ENCODE results near the gene SNX32.

The SNX32 gene

GRCh38 chr11:65869643-65870306 is 36.0 kb downstream of the SNX32 start:
- DNase-seq = no peak

DNA sequence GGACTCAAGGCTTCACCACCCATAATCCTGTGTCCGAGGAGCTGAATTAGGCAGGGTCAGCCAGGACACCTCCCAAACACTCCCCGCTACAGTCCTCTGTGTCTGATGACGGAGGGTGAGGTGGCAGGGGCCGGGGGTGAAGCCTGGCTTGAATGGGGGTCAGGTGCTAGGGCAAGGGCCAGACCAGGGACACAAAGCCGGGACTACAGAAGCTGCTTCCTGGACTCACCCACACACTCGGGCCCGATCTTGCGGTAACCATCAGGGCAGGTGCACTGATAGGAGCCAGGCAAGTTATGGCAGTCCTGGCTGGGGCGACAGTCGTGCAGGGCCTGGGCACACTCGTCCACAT is 36.5 kb downstream of the SNX32 start:
- DNase-seq = no peak

DNA sequence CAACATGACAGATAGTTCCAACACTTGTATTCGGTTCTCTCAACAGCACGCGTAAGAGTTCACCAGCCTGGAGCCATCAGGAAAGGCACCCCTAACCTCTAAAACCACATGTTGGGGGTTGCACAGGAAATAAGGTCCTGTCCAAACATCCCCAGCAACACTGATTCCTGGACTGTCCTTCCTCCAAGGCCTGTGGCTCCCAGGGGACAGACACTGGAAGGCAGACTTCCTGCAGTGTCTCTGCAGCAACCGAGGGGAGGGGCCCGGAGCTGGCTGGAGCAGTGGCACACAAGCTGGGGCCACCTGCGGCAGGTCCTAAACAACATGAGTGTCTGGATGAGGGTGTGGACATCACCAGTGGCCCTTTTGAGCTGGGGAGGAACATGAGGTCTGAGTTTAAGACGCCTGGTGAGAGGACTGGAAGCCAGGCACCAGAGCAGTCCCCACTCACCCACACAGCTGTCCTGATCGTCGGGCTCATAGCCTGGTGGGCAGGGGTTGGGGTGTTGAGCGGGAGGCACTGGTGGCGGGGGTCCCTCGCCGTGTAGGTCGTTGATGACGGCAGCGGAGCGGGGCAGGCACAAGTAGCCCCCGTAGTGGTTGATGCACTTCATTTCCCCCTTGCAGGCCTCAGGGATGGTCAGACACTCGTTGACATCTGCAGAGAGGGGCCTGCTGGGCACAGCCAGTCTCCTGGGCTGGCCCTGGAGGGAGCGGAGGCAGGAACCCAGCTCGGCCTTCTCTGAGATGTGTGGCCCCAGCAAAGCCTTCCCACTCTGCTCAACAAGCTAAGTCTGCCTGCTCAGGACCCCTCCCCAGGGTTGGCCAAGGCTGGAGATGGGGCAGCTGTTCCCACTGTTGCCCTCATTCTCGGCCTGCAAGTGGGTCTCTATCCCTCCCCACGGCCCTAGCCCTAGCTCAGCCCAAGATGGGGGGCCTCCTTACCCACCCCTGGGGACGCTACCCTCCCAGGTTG is 37.2 kb downstream of the SNX32 start:
- DNase-seq = no peak

DNA sequence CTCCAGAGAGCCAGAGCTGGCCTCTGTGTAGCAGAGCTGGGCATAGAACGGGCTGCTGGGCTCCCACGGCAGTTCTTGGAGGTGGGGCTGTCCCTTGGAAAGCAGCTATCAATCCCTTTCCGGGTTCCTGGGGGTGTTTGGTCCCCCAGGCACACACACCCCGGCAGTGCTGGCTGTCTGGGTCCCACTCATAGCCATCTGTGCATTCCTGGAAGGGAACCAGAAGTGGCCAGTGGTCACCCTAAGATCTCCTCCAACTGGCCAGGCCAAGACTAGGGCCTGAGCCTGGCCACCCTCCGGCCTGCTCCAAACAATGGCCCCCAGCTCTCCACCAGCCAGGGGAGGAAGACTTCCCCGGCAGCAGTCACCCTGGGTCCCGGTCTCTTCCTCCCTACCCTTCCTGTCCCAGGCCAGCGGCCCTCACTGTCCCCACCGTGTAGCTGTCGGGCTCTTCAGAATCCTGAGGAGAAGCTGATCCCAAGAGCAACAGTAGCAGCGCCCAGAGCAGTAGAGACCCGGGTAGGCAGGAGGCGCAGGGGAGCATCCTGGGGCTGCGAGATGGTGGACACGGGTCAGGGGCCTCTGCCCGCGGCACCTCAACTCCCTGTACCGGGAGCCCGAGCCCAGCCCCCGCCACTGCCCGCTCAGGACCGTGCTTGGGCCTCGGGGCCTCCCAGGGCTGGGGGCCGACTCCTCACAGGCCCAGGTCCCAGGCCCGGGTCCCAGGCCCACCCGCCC is 38.2 kb downstream of the SNX32 start:
- DNase-seq = no peak

- no peak for DNase-seq
These were observed 39.0 kb downstream of the SNX32 start, which contains the start of gene EFEMP2 for GRCh38 chr11:65872586-65873317. Gene EFEMP2, minus strand, starts transcription at chr11:65872800. Its CDS starts 446 bp downstream, at chr11:65872354.

DNA sequence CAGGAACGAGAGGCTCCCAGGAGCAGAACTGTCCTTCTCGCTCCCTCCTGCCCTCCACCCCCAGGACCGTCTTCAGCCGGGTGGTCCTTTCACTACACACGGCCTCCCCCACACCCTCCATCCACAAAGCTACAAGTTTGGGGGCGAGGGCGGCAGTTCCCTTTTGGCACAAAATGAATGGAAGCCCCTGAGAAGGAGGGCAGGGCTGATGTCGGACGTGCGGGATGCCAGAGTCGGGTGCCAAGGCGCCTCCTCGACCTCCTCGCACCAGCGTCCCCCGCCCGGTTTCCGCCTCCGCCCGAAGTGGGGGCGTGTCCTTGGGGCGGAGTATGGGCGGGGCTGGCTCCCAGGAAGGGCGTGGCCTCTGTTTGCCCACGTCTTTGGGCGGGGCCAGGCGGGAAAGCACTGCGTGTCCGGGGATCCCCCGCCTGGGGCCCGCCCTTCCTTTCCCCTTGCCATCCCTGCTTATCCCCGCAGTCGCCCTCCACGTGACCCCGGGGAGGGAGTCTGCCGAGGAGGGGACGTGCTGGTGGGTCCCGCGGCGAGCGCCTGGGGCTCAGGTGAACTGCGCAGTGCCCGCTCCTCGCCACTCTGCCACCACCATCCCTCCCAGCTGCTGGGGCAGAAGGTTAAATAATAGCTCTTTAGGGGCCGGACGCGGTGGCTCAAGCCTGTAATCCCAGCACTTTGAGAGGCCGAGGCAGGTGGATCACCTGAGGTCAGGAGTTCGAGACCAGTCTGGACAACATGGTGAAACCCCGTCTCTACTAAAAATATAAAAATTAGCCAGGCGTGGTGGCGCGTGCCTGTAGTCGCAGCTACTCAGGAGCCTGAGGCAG is 39.8 kb downstream of the SNX32 start:
- DNase-seq = peak; percentile 86

GRCh38 chr11:65879617-65880016 is 45.9 kb downstream of the SNX32 start, which contains the start of gene CTSW:
Gene CTSW, plus strand, starts transcription at chr11:65879837. Its CDS starts 18 bp downstream, at chr11:65879855.
- no peak for DNase-seq

DNA sequence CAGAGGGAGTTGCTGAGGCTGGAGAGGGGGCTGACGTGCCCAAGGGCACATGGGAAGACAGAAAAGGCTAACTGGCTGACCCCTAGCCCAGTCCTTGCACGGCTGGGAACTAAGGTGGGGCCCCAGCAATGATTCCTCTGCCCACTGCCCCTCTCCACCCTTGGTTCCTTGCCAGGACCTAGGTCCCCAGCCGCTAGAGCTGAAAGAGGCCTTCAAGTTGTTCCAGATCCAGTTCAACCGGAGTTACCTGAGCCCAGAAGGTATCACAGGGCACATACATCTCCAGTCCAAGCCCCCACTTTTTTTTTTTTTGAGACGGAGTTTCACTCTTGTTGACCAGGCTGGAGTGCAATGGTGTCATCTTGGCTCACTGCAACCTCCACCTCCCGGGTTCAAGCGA is 46.3 kb downstream of the SNX32 start:
- no peak for DNase-seq

GRCh38 chr11:65880844-65881421 is 47.2 kb downstream of the SNX32 start:
- no peak for DNase-seq

GRCh38 chr11:65882120-65883057 is 48.6 kb downstream of the SNX32 start:
- no peak for DNase-seq

- no peak for DNase-seq
These were observed 49.4 kb downstream of the SNX32 start for GRCh38 chr11:65883058-65883761.

DNA sequence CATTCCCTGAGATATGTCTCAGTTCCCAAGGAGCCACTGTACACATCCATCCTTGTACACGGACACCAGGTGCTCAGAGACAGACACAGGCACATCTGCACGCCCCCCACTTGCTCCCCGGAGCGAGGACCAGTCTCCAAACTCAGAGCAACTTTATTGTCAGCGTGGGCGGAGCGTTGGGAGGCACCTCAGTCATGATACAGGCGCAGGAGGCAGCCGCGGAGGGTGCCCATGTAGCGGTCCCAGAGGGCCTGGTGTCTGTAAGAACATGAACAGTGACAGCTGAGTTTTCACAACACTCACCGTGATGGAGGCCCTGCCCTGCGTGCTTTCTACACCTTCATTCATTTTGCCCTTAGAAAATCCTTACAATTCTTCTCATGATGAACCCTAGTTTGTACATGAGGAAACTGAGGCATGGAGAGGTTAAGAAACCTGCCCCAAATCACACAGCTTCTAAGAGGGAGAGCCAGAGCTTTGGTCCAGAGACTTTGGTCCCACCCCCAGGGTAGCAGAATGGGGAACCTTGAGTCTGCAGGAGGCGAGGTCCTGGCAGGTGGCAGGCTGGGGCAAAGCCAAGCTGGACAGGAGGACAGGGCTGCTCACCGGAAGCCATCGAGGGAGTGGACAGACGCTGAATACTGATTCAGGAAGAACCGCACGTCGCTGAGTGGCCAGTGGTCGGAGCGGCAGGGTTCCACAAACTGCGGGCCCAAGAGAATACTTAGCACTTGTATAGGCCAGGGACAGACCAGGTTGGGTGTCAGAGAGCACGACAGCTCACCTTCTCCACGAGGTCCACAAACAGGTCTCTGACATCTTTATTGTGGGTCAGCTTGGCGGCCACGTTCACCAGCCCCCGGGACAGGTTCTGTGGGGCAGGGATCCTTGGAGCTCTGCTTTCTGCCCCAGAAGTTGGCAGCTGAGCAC is 50.3 kb downstream of the SNX32 start:
- no peak for DNase-seq

GRCh38 chr11:65884716-65885092 is 50.9 kb downstream of the SNX32 start:
- DNase-seq = peak; percentile 63

GRCh38 chr11:65885231-65885630 is 51.5 kb downstream of the SNX32 start:
- DNase-seq = no peak

GRCh38 chr11:65885808-65886536 is 52.2 kb downstream of the SNX32 start:
- DNase-seq = no peak

DNA sequence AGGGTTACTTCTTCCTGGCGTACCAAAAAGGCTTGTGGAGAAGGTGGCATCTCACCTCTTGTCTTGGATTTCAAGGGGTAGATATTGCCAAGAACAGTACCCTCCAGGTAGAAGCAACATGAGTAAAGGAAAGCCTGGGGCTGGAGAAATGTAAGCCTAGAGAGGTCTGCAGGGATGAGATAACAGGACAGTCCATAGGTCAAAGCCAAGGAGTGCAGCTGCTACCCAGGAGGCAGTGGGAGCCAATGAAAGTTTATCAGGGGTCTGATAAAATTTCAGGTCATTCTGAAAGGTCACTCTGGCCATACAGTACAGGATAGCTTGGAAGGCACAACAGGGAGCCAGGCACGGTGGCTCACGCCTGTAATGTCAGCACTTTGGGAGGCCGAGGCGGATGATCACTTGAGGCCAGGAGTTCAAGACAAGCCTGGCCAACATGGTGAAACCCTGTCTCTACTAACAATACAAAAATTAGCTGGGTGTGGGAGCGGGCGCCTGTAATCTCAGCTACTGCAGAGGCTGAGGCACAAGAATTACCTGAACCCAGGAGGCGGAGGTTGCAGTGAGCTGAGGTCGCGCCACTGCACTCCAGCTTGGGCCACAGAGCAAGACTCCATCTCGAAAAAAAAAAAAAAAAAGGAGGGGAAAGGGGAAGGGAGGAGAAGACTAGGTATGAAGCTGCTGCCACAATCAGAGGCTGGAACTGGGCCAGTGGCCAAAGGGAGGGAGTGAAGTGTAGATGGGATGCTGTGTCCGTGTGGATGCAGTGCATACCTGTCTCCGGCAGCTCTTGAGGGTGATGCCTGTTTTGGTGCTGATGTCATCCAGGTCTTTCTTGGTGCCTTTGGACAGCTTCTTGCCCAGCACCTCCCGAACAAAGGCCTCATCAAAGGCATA is 53.3 kb downstream of the SNX32 start:
- DNase-seq = no peak
